ENCODE data around the gene RPLP2.
A peak's percentile ranks its signal among the peaks of the same experiment; 100 is the strongest.

RPLP2 gene

DNA sequence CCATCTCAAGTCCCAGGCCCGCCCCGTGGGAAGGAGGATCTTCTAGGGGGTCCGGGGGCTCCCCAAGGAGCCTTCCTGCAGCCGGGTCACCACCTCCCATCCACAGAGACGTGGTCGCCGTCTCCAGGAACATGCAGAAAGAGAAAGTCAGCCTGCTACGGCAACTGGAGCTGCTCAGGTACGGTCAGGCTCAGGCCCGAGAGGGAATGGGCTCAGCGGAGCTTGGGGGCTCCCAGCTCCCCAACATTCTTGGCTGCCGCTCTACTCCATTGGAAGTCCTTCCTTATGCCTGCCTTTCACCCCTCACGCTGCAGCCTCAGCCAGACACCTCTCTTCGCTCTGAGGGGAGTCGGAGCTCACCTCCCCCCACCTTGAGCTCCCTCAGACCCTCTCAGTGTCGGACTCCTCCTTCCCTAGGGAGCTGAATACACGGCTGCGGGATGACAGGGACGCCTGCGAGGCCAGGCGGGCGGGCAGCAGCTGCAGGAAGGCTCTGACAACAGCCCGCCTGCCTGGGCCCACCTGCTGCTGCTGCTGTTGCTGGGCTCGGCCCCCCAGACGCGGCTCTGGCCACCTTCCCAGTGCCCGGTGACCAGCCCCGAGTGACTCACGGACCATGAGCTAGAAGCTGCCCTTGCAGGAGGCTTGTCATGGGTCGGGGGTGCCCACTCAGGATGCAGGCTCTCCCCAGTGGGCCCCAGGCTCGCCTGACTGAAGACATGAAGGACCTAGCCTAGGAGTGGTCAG, 21.5 kb downstream of the RPLP2 start (continued):
- TF ChIP-seq, protein P1, sequence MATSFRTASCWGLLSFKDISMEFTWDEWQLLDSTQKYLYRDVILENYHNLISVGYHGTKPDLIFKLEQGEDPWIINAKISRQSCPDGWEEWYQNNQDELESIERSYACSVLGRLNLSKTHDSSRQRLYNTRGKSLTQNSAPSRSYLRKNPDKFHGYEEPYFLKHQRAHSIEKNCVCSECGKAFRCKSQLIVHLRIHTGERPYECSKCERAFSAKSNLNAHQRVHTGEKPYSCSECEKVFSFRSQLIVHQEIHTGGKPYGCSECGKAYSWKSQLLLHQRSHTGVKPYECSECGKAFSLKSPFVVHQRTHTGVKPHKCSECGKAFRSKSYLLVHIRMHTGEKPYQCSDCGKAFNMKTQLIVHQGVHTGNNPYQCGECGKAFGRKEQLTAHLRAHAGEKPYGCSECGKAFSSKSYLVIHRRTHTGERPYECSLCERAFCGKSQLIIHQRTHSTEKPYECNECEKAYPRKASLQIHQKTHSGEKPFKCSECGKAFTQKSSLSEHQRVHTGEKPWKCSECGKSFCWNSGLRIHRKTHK (tag by site-specific recombination; IDR thresholded peaks at IDR 0.05) = no peak
- TF ChIP-seq EGR2 (tag by site-specific recombination; IDR thresholded peaks at IDR 0.05; ENCODE audit: low read depth) (no peak), ZNF514 (tag by site-specific recombination; IDR thresholded peaks at IDR 0.05) (no peak), ZNF600 (tag by site-specific recombination; IDR thresholded peaks at IDR 0.05) (peak; percentile 39; the same call in 1 of the 2 replicates), ZNF555 (tag by site-specific recombination; conservative IDR thresholded peaks at IDR 0.05) (no peak), ZNF747 (tag by site-specific recombination; IDR thresholded peaks at IDR 0.05) (no peak), ZNF24 (tag by site-specific recombination; IDR thresholded peaks at IDR 0.05) (no peak), ZNF274 (IDR thresholded peaks at IDR 0.05; ENCODE audit: low read length) (no peak), ZNF274 (tag by site-specific recombination; IDR thresholded peaks at IDR 0.05; ENCODE audit: borderline replicate concordance) (no peak), ZFP37 (tag by site-specific recombination; IDR thresholded peaks at IDR 0.05) (no peak), ZNF239 (tag by site-specific recombination; IDR thresholded peaks at IDR 0.05) (no peak), ZNF610 (tag by site-specific recombination; IDR thresholded peaks at IDR 0.05; ENCODE audit: borderline replicate concordance) (no peak), ZNF174 (tag by site-specific recombination; IDR thresholded peaks at IDR 0.05) (no peak), ZNF175 (tag by site-specific recombination; IDR thresholded peaks at IDR 0.05) (no peak), ZNF571 (tag by site-specific recombination; IDR thresholded peaks at IDR 0.05) (no peak), ZNF654 (tag by site-specific recombination; IDR thresholded peaks at IDR 0.05; ENCODE audit: low read depth) (no peak), ZNF202 (tag by site-specific recombination; IDR thresholded peaks at IDR 0.05; ENCODE audit: borderline replicate concordance) (no peak), ZSCAN16 (tag by site-specific recombination; IDR thresholded peaks at IDR 0.05) (peak; percentile 85), ZNF266 (tag by site-specific recombination; IDR thresholded peaks at IDR 0.05; ENCODE audit: low read depth) (no peak), ZNF19 (tag by site-specific recombination; IDR thresholded peaks at IDR 0.05; ENCODE audit: low read depth) (no peak), KLF7 (tag by site-specific recombination; IDR thresholded peaks at IDR 0.05; ENCODE audit: borderline replicate concordance) (no peak), WT1 (tag by site-specific recombination; IDR thresholded peaks at IDR 0.05) (no peak)
- TF ChIP-seq, protein P2, sequence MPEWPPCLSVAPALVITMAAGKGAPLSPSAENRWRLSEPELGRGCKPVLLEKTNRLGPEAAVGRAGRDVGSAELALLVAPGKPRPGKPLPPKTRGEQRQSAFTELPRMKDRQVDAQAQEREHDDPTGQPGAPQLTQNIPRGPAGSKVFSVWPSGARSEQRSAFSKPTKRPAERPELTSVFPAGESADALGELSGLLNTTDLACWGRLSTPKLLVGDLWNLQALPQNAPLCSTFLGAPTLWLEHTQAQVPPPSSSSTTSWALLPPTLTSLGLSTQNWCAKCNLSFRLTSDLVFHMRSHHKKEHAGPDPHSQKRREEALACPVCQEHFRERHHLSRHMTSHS (tag by site-specific recombination; IDR thresholded peaks at IDR 0.05) = no peak
- TF ChIP-seq, protein P3, sequence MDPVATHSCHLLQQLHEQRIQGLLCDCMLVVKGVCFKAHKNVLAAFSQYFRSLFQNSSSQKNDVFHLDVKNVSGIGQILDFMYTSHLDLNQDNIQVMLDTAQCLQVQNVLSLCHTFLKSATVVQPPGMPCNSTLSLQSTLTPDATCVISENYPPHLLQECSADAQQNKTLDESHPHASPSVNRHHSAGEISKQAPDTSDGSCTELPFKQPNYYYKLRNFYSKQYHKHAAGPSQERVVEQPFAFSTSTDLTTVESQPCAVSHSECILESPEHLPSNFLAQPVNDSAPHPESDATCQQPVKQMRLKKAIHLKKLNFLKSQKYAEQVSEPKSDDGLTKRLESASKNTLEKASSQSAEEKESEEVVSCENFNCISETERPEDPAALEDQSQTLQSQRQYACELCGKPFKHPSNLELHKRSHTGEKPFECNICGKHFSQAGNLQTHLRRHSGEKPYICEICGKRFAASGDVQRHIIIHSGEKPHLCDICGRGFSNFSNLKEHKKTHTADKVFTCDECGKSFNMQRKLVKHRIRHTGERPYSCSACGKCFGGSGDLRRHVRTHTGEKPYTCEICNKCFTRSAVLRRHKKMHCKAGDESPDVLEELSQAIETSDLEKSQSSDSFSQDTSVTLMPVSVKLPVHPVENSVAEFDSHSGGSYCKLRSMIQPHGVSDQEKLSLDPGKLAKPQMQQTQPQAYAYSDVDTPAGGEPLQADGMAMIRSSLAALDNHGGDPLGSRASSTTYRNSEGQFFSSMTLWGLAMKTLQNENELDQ (tag by site-specific recombination; IDR thresholded peaks at IDR 0.05; ENCODE audit: low read depth) = no peak
- TF ChIP-seq, protein P4, sequence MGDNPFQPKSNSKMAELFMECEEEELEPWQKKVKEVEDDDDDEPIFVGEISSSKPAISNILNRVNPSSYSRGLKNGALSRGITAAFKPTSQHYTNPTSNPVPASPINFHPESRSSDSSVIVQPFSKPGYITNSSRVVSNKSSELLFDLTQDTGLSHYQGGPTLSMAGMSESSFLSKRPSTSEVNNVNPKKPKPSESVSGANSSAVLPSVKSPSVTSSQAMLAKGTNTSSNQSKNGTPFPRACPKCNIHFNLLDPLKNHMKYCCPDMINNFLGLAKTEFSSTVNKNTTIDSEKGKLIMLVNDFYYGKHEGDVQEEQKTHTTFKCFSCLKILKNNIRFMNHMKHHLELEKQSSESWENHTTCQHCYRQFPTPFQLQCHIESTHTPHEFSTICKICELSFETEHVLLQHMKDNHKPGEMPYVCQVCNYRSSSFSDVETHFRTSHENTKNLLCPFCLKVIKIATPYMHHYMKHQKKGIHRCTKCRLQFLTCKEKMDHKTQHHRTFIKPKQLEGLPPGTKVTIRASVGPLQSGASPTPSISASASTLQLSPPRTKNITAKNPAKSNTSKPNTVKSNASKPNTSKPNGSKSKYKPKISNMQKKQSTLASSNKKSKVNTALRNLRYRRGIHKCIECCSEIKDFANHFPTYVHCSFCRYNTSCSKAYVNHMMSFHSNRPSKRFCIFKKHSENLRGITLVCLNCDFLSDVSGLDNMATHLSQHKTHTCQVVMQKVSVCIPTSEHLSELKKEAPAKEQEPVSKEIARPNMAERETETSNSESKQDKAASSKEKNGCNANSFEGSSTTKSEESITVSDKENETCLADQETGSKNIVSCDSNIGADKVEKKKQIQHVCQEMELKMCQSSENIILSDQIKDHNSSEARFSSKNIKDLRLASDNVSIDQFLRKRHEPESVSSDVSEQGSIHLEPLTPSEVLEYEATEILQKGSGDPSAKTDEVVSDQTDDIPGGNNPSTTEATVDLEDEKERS (tag by site-specific recombination; IDR thresholded peaks at IDR 0.05) = no peak
- TF ChIP-seq, protein P5, sequence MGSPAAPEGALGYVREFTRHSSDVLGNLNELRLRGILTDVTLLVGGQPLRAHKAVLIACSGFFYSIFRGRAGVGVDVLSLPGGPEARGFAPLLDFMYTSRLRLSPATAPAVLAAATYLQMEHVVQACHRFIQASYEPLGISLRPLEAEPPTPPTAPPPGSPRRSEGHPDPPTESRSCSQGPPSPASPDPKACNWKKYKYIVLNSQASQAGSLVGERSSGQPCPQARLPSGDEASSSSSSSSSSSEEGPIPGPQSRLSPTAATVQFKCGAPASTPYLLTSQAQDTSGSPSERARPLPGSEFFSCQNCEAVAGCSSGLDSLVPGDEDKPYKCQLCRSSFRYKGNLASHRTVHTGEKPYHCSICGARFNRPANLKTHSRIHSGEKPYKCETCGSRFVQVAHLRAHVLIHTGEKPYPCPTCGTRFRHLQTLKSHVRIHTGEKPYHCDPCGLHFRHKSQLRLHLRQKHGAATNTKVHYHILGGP (tag by site-specific recombination; IDR thresholded peaks at IDR 0.05) = no peak

Data from HEK293 (cell line).